GM19193 (cell line): ENCODE results near the gene CREBRF.

Source experiments
- POLR2A ChIP-seq: IDR thresholded peaks from 4 replicates; pipeline ENCODE4 v1.6.1; 2011; ENCODE audit not compliant: insufficient read depth, insufficient read length; ENCODE audit errors: extremely low read depth

CREBRF gene

GRCh38 chr5:173057062-173057924 lies 1.1 kb downstream of the CREBRF start:
- TF ChIP-seq POLR2A, result peak; percentile 72

- TF ChIP-seq POLR2A, result no peak
These were observed 6.0 kb downstream of the CREBRF start for GRCh38 chr5:173062141-173062540.

- TF ChIP-seq POLR2A, result no peak
These were observed 9.0 kb downstream of the CREBRF start for GRCh38 chr5:173065155-173065554.

- no peak for TF ChIP-seq POLR2A
These were observed 13.5 kb downstream of the CREBRF start for GRCh38 chr5:173069671-173070070.

- no peak for TF ChIP-seq POLR2A
These were observed 19.1 kb downstream of the CREBRF start for GRCh38 chr5:173075137-173075843.

GRCh38 chr5:173075970-173076369 lies 19.8 kb downstream of the CREBRF start:
- TF ChIP-seq POLR2A, result no peak

GRCh38 chr5:173078878-173079277 lies 22.7 kb downstream of the CREBRF start:
- no peak for TF ChIP-seq POLR2A

- no peak for TF ChIP-seq POLR2A
These were observed 33.4 kb downstream of the CREBRF start for GRCh38 chr5:173089581-173089980.

- TF ChIP-seq POLR2A, result no peak
These were observed 34.5 kb downstream of the CREBRF start for GRCh38 chr5:173090639-173091038.

GRCh38 chr5:173091981-173092380 lies 35.8 kb downstream of the CREBRF start:
- TF ChIP-seq POLR2A, result no peak

- TF ChIP-seq POLR2A, result no peak
These were observed 37.5 kb downstream of the CREBRF start for GRCh38 chr5:173093606-173094005.

GRCh38 chr5:173094012-173094661 lies 38.0 kb downstream of the CREBRF start:
- TF ChIP-seq POLR2A, result no peak

- TF ChIP-seq POLR2A, result no peak
These were observed 42.6 kb downstream of the CREBRF start for GRCh38 chr5:173098787-173099186.

GRCh38 chr5:173099461-173099860 lies 43.3 kb downstream of the CREBRF start:
- TF ChIP-seq POLR2A, result no peak

GRCh38 chr5:173101245-173101644 lies 45.1 kb downstream of the CREBRF start:
- TF ChIP-seq POLR2A, result no peak
